ENCODE measurements around the gene C2orf78.

C2orf78 gene

DNA sequence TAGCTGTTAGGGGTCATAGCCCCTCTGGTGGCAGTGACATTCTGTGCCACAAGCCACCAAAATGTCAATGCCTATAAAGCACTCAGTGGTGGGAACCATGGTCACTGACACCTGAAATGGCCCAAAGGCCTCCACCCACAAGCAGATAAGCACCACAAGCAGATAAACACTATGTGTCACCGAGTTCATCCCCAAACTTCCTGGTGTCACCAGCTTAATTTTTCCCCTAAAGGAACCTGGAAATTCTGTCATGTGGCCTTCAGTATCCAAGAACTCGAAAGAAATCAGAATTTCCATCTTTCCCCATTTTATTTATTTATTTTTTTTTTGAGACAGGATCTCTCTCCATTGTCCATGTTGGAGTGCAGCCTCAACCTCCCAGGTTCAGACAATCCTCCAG lies 43.2 kb upstream of the C2orf78 start:
- TF ChIP-seq EGR1 (IDR thresholded peaks at IDR 0.05) (no peak), TEAD4 (IDR thresholded peaks at IDR 0.05) (no peak), ZBTB7A (IDR thresholded peaks at IDR 0.05; ENCODE audit: low read depth) (no peak), USF1 (IDR thresholded peaks at IDR 0.05) (no peak), YY1 (IDR thresholded peaks at IDR 0.05; ENCODE audit: low read depth) (no peak), CREB1 (IDR thresholded peaks at IDR 0.05; ENCODE audit: low read depth) (no peak), CEBPB (IDR thresholded peaks at IDR 0.05) (no peak), RAD21 (IDR thresholded peaks at IDR 0.05; ENCODE audit: low read depth) (no peak), FOXM1 (IDR thresholded peaks at IDR 0.05; ENCODE audit: borderline replicate concordance, low read depth) (no peak), TCF12 (IDR thresholded peaks at IDR 0.05; ENCODE audit: low read depth) (no peak), EP300 (IDR thresholded peaks at IDR 0.05; ENCODE audit: borderline replicate concordance) (no peak), REST (IDR thresholded peaks at IDR 0.05; ENCODE audit: low read depth) (no peak), TAF1 (IDR thresholded peaks at IDR 0.05; ENCODE audit: low read depth) (no peak), NFIC (IDR thresholded peaks at IDR 0.05) (no peak)
- TF ChIP-seq, protein P1, sequence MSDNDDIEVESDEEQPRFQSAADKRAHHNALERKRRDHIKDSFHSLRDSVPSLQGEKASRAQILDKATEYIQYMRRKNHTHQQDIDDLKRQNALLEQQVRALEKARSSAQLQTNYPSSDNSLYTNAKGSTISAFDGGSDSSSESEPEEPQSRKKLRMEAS (IDR thresholded peaks at IDR 0.05): no peak

DNA sequence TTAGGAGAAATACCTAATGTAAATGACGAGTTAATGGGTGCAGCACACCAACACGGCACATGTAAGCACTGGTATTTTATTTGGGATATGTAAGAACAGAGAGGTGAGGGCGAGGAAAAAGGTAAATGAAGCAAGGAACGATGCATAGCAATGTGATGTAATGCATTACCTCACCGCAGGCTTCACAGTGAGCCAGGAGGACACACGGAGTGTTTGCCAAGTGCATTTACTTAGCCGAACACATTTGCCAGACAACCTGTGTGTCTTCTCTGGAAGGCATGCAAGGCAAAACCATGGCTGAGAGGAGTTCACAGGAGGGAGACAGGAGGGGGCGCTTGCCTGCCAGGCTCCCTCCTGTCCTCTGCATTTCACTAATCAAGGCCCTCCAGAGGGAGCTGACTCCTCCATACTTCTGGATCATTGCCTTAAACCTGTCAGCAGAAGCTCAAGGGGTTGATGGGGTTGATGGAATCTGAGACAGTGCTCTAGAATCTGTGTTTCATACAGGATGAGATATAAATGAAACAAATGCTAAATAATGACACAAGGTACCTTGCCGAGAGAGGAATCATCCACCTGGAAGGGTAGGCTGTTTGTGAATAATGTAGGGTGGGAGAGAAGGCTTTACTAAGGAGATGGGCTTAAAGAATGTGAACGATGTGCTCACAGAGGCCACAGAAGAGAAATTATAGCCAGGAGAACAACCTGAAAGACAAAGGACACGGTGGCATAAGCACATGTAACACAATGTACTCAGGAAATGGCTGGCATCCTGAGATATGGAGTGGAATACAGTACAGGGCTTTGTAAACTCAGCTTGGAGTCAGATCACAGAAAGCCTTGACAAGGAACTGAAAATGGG lies 37.7 kb upstream of the C2orf78 start:
- no peak for TF ChIP-seq TCF12 (IDR thresholded peaks at IDR 0.05; ENCODE audit: low read depth)
- no peak for TF ChIP-seq EP300 (IDR thresholded peaks at IDR 0.05; ENCODE audit: borderline replicate concordance)
- no peak for TF ChIP-seq CREB1 (IDR thresholded peaks at IDR 0.05; ENCODE audit: low read depth)
- TF ChIP-seq NFIC (IDR thresholded peaks at IDR 0.05): no peak
- no peak for TF ChIP-seq RAD21 (IDR thresholded peaks at IDR 0.05; ENCODE audit: low read depth)
- no peak for TF ChIP-seq TEAD4 (IDR thresholded peaks at IDR 0.05)
- no peak for TF ChIP-seq TAF1 (IDR thresholded peaks at IDR 0.05; ENCODE audit: low read depth)
- TF ChIP-seq YY1 (IDR thresholded peaks at IDR 0.05; ENCODE audit: low read depth): no peak
- TF ChIP-seq USF1 (IDR thresholded peaks at IDR 0.05): no peak
- TF ChIP-seq, protein P1 (IDR thresholded peaks at IDR 0.05): no peak
- no peak for TF ChIP-seq REST (IDR thresholded peaks at IDR 0.05; ENCODE audit: low read depth)
- TF ChIP-seq ZBTB7A (IDR thresholded peaks at IDR 0.05; ENCODE audit: low read depth): no peak
- TF ChIP-seq EGR1 (IDR thresholded peaks at IDR 0.05): no peak
- no peak for TF ChIP-seq FOXM1 (IDR thresholded peaks at IDR 0.05; ENCODE audit: borderline replicate concordance, low read depth)
- no peak for TF ChIP-seq CEBPB (IDR thresholded peaks at IDR 0.05)

- TF ChIP-seq CREB1 (IDR thresholded peaks at IDR 0.05; ENCODE audit: low read depth) (no peak), EP300 (IDR thresholded peaks at IDR 0.05; ENCODE audit: borderline replicate concordance) (no peak), NFIC (IDR thresholded peaks at IDR 0.05) (no peak), REST (IDR thresholded peaks at IDR 0.05; ENCODE audit: low read depth) (no peak), USF1 (IDR thresholded peaks at IDR 0.05) (no peak), YY1 (IDR thresholded peaks at IDR 0.05; ENCODE audit: low read depth) (no peak), FOXM1 (IDR thresholded peaks at IDR 0.05; ENCODE audit: borderline replicate concordance, low read depth) (no peak), RAD21 (IDR thresholded peaks at IDR 0.05; ENCODE audit: low read depth) (no peak), ZBTB7A (IDR thresholded peaks at IDR 0.05; ENCODE audit: low read depth) (no peak), CEBPB (IDR thresholded peaks at IDR 0.05) (no peak)
These were observed 37.1 kb upstream of the C2orf78 start for GRCh38 chr2:73746877-73747208.
